ENCODE results near the gene PDE4D. TPM values are rescaled to one million over a fixed set of nuclear protein-coding genes. Genes with fewer than 3 reads are reported as not detected.

PDE4D gene
- total RNA-seq, 1 donor from 2014 or later = 11.8 TPM

GRCh38 chr5:59833448-59833847, 60.1 kb downstream of the PDE4D start:
- Mint-ChIP-seq H3K36me3 (ENCODE audit: low read depth) (no peaks in the 10 kb centered on the region), H3K27me3 (ENCODE audit: low read depth) (peaks cover 6% of the 10 kb centered on the region), H3K27ac (ENCODE audit: unreplicated experiment) (no peak overlapping the region), H3K9me3 (no peaks in the 10 kb centered on the region), H3K4me1 (no peaks in the 10 kb centered on the region), H3K4me3 (no peak overlapping the region)
- TF ChIP-seq CTCF (conservative IDR thresholded peaks at IDR 0.05) = no peak
- no peak for DNase-seq (ENCODE audit: low read depth, low spot score)

GRCh38 chr5:59832577-59833301, 60.8 kb downstream of the PDE4D start:
- TF ChIP-seq CTCF (conservative IDR thresholded peaks at IDR 0.05) = no peak
- no peaks in the 10 kb centered on the region for H3K36me3 Mint-ChIP-seq (ENCODE audit: low read depth)

GRCh38 chr5:59831326-59832010, 62.1 kb downstream of the PDE4D start:
- no peak for DNase-seq (ENCODE audit: low read depth, low spot score)
- Mint-ChIP-seq H3K27ac (ENCODE audit: unreplicated experiment) (no peak overlapping the region), H3K27me3 (ENCODE audit: low read depth) (peaks cover 3% of the 10 kb centered on the region), H3K4me1 (no peaks in the 10 kb centered on the region), H3K36me3 (ENCODE audit: low read depth) (no peaks in the 10 kb centered on the region), H3K9me3 (no peaks in the 10 kb centered on the region), H3K4me3 (no peak overlapping the region)
- TF ChIP-seq CTCF (conservative IDR thresholded peaks at IDR 0.05) = no peak

More at GRCh38 chr5:59832577-59833301, 60.8 kb downstream of the PDE4D start:
- Mint-ChIP-seq H3K27me3 (ENCODE audit: low read depth) (peaks cover 6% of the 10 kb centered on the region), H3K9me3 (no peaks in the 10 kb centered on the region), H3K27ac (ENCODE audit: unreplicated experiment) (no peak overlapping the region), H3K4me3 (no peak overlapping the region), H3K4me1 (no peaks in the 10 kb centered on the region)
- no peak for DNase-seq (ENCODE audit: low read depth, low spot score)

- H3K9me3 Mint-ChIP-seq = no peaks in the 10 kb centered on the region
- H3K27me3 Mint-ChIP-seq (ENCODE audit: low read depth) = peaks cover 3% of the 10 kb centered on the region
Observed at GRCh38 chr5:59830536-59831200, 62.9 kb downstream of the PDE4D start.

More at GRCh38 chr5:59830536-59831200, 62.9 kb downstream of the PDE4D start:
- TF ChIP-seq CTCF (conservative IDR thresholded peaks at IDR 0.05) = no peak
- no peak for DNase-seq (ENCODE audit: low read depth, low spot score)
- no peak overlapping the region for H3K27ac Mint-ChIP-seq (ENCODE audit: unreplicated experiment)
- H3K36me3 Mint-ChIP-seq (ENCODE audit: low read depth) = no peaks in the 10 kb centered on the region
- H3K4me1 Mint-ChIP-seq = no peaks in the 10 kb centered on the region
- no peak overlapping the region for H3K4me3 Mint-ChIP-seq
